Omental fat pad (tissue), 4 donors: Measurements from ENCODE around the gene ABCD3. TPM values are rescaled to one million over a fixed set of nuclear protein-coding genes. Genes with fewer than 3 reads are reported as not detected.

Source experiments
- ATAC-seq: fragments of 150-250 bp; one replicate; pipeline ENCODE4 v1.9.1; 2016; ENCODE audit warnings: mild to moderate bottlenecking, moderate library complexity; ENCODE audit not compliant: low FRiP score
- DNase-seq: peaks from one replicate; pipeline ENCODE4 v3.0.0-alpha.2; 2019; ENCODE audit warnings: low spot score
- total RNA-seq, 4 donors: library from RNA; depleted of rRNA; stranded (reverse); fragments of >200 nt; gene quantifications; one replicate each; pipeline ENCODE4 v1.1.0, GENCODE V29; 2016
- TF ChIP-seq, protein P1 (sequence below), 3 donors: fragments of 450-650 bp; IDR thresholded peaks; one replicate each; pipeline ENCODE4 v1.5.1; 2016 to 2017; ENCODE audit warnings: antibody characterized with exemption in 3 of 3, mild to moderate bottlenecking in 3 of 3, moderate library complexity in 2 of 3

ABCD3 gene
- total RNA-seq, 4 donors from 2014 or later: 18.5 to 43.5 (median 23.4) TPM

DNA sequence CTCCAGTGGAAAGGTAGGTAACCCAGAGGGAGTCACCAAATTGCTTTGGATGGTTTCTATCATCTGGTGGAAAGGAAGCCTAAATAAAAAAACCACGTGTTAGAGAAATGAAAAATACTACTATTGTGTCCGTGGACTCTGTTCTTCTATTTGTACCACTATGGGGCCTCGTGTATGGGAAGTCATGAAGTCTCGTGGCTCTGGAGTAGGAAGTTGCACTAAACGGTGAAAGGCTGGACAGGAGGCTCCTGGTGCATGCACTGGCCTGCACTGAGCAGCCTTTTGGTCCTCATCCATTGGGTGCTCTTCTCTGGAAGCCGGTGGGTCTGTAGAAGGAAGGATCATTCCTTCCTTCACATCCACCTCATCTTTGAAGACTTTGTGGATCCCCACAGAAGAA is 106.3 kb downstream of the ABCD3 start:
- DNase-seq (no peak), ATAC-seq (no peak)
- TF ChIP-seq, protein P1, sequence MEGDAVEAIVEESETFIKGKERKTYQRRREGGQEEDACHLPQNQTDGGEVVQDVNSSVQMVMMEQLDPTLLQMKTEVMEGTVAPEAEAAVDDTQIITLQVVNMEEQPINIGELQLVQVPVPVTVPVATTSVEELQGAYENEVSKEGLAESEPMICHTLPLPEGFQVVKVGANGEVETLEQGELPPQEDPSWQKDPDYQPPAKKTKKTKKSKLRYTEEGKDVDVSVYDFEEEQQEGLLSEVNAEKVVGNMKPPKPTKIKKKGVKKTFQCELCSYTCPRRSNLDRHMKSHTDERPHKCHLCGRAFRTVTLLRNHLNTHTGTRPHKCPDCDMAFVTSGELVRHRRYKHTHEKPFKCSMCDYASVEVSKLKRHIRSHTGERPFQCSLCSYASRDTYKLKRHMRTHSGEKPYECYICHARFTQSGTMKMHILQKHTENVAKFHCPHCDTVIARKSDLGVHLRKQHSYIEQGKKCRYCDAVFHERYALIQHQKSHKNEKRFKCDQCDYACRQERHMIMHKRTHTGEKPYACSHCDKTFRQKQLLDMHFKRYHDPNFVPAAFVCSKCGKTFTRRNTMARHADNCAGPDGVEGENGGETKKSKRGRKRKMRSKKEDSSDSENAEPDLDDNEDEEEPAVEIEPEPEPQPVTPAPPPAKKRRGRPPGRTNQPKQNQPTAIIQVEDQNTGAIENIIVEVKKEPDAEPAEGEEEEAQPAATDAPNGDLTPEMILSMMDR (IDR thresholded peaks at IDR 0.05): no peak

DNA sequence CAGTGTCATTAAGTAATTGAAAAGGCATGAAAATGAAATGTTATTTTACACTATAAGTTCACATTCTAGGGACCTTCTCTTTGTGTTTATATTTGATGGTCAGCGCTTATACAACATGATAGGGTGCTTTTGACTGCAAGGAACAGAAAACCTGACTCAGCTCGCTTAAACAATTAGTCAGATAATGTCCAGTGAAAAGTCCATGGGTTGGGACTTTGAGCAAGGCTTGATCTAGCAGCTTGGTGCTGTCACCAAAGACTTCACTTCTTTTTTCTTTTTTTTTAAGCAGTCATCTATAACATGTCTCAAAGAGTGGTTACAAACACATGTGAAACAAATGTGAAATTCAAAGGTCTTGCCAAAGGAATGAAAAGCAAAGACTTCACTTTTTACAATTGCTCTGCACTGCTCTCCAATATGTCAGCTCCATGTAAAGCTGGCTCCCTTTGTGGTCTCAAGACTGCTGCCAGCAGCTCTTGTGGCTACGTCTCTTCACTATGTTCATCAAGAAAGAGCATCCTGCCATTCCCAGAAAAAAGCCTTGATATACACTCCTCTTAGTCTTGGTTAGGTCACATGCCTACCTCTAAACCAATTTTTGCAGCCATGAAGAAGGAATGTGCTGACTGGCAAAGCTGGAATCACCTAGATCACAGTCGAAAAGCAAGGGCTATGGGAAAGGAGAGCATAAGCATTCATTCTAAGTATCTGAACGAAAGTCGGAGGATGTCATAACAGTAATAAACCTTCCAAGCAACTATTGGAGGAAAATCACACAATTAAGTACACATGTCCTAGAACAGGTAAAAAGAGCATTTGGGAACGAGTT is 108.2 kb downstream of the ABCD3 start:
- no peak for DNase-seq
- TF ChIP-seq, protein P1 (IDR thresholded peaks at IDR 0.05): no peak
- no peak for ATAC-seq

DNA sequence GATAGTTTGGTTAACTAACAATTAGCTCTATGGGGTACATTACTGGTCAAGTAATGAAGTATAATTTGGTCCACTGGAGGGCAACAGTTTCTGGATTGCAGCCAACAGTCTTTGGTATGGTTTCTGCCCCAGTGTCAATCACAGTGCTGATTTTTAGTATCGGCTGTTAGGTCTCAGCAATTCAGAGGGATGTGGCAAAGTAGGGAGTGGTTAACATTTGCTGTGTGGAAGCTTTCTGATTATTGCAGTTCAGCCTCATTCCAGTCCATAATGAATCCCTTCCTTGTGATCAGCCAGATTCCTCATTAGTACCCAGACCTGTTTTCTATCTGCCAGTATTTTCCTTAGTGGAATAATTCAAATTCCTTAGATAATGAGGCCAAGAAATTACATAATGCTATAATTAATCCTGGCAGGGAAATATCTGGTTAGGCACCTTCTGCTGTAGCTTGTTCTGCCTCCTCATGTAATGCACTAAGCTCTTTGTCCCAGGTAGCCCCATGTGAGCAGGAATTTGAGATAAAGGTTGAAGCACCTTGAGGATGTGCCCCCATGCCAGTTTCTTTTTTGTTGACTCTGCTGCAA is 109.3 kb downstream of the ABCD3 start:
- ATAC-seq: peak; percentile 57

DNA sequence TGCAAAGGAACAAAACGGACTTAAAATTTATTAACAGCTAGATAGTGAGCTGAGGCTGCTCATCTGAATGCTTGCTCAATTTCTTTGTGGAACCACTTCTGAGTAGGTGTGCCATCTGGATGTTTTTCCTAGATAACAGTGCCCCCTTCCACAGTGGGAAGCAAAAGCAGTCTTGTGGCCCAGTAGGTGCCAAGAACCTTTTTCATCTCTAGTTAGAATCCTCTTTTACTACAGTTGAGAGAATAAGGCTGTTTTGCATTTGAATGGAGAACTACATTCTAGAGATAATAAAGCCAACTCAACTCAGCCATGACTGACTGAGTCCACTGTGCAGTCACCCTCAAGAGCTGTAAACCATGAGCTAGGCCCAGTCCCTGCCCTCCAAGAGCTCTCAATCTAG is 110.1 kb downstream of the ABCD3 start:
- TF ChIP-seq, protein P1 (IDR thresholded peaks at IDR 0.05): no peak
- no peak for DNase-seq
- ATAC-seq: no peak

More for the DNA sequence above, 109.3 kb downstream of the ABCD3 start:
- TF ChIP-seq, protein P1 (IDR thresholded peaks at IDR 0.05): no peak
- no peak for DNase-seq

DNA sequence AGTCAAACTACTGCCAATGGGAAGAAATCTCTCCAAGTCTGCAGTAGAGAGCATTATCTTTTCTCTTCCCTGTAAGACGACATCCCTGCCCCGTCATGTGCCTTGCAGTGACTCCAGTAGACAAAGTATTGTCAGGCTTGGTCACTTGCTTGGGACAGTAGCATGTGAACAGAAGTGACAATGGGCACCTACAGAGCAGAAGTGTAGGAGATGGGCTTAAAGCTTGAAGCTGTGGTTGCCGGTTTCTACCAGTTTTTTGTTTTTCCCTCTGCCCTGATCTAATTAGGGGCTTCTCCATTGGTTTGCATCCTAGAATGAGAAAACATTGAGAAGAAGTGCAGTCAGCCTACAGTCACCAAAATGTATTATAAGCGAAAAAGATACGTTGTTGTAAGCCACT is 110.6 kb downstream of the ABCD3 start:
- DNase-seq (no peak), ATAC-seq (no peak)
- TF ChIP-seq, protein P1 (IDR thresholded peaks at IDR 0.05): no peak

DNA sequence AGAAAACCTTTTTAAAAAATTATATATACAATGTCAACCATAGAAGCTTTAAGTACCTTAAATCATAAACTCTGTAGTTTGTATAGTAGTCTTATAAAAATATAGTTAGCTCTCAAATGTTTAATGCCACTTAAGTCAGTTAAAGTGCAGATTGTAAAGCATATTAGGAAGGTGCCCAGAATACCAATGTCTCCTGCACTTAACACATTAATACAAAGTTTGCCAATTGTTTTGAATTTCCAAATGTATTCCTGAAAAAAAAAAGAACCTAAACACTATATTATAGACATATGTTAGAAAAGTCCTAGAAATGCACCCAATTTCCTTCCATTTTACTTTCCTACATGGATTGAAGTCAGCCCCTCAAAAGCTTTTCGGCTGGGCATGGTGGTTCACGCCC is 111.2 kb downstream of the ABCD3 start:
- ATAC-seq (no peak), DNase-seq (no peak)
- TF ChIP-seq, protein P1 (IDR thresholded peaks at IDR 0.05): no peak
